ENCODE measurements around the gene TICRR.

TICRR gene

DNA sequence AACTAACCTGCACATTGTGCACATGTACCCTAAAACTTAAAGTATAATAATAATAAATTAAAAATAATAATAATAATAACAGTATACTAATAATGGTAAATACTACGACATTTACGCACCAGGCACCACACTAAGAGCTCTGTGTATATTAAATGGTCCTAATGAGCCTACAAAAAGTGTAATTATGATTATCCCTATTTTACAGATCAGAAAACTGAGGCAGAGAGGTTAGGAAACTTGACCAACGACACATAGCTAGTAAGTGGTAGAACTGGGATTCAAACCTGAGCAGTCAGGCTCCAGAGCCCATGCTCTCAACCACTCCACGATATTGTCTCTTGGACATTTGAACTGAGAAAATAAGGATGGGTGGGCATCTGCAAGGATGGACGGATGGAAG, 65.0 kb downstream of the TICRR start:
- Mint-ChIP-seq H3K27ac (ENCODE audit: low read depth) (no peak overlapping the region), H3K9me3 (no peaks in the 10 kb centered on the region), H3K27me3 (no peaks in the 10 kb centered on the region), H3K36me3 (ENCODE audit: insufficient read depth) (no peaks in the 10 kb centered on the region), H3K4me1 (no peaks in the 10 kb centered on the region), H3K4me3 (no peak overlapping the region)
- DNase-seq (ENCODE audit: low spot score in 2 of 2) (no peak), ATAC-seq (replicated peaks; ENCODE audit: extremely low read depth, poor library complexity, severe bottlenecking) (no peak)

DNA sequence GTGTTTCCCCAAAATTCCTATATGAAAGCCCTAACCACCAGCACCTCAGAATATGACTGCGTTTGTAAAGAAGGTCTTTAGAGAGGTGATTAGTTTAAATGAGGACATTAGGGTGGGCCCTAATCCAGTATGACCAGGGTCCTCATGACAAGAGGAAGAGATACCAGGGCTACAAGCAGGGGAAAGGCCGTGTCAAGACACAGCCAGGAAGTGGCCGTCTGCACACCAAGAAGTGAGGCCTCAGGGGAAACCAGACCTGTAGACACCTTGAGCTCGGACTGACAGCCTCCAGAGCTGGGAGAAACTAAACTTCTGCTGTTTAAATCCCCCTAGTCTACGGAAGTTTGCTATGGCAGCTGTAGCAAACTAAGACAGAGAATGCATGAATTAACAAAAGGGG, 65.8 kb downstream of the TICRR start:
- H3K4me1 Mint-ChIP-seq = no peaks in the 10 kb centered on the region
- DNase-seq (ENCODE audit: low spot score in 2 of 2) = no peak
- H3K27ac Mint-ChIP-seq (ENCODE audit: low read depth) = no peak overlapping the region
- no peak overlapping the region for H3K4me3 Mint-ChIP-seq
- H3K9me3 Mint-ChIP-seq = no peaks in the 10 kb centered on the region
- no peak for ATAC-seq (replicated peaks; ENCODE audit: extremely low read depth, poor library complexity, severe bottlenecking)
- H3K36me3 Mint-ChIP-seq (ENCODE audit: insufficient read depth) = no peaks in the 10 kb centered on the region
- no peaks in the 10 kb centered on the region for H3K27me3 Mint-ChIP-seq

DNA sequence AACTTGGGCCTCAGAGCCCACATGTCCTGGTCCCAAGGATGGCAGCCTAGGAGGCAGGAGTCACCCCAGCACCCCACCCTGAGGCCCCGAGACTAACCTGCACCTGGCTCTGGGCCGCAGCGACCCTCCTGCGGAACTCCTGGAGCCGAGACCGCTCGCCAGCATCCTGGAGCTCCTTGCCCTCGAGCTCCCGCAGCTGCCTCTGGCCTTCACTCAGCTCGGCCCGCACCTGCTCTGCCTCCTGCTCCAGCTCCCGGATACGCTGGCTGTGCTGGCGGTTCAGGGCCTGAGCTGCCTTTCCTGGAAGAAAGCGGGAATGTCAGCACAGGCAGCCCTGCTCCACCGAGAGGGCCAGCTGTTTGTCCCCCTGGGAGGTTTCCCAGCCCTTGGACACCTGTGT, 66.8 kb downstream of the TICRR start:
- H3K4me3 Mint-ChIP-seq = no peak overlapping the region
- DNase-seq (ENCODE audit: low spot score in 2 of 2) (no peak), ATAC-seq (replicated peaks; ENCODE audit: extremely low read depth, poor library complexity, severe bottlenecking) (no peak)
- no peaks in the 10 kb centered on the region for H3K9me3 Mint-ChIP-seq
- H3K27ac Mint-ChIP-seq (ENCODE audit: low read depth) = no peak overlapping the region
- no peaks in the 10 kb centered on the region for H3K36me3 Mint-ChIP-seq (ENCODE audit: insufficient read depth)
- H3K27me3 Mint-ChIP-seq = no peaks in the 10 kb centered on the region
- H3K4me1 Mint-ChIP-seq = peaks cover 3% of the 10 kb centered on the region

DNA sequence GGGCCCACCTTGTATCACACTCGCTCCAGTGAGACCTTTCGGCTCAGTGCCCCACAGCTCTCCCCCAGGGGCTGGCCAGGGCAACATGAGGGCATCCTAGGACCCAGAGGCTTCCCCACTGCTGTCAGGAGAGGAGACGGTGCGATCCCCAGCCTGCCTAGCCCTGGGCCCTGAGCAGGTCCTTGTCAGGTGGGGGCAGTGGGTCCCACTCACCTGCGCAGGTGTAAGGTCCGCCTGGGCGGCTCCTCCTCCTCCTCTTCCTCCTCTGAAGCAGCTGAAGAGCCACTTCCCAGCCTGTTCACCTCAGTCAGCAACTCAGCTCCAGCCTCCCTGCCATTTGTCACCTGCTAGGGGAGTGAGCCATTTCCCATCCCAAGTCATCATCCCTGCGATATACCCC, 70.4 kb downstream of the TICRR start:
- Mint-ChIP-seq H3K9me3 (no peaks in the 10 kb centered on the region), H3K27ac (ENCODE audit: low read depth) (no peak overlapping the region), H3K27me3 (no peaks in the 10 kb centered on the region), H3K36me3 (ENCODE audit: insufficient read depth) (no peaks in the 10 kb centered on the region), H3K4me3 (no peak overlapping the region), H3K4me1 (peaks cover 7% of the 10 kb centered on the region)
- ATAC-seq (replicated peaks; ENCODE audit: extremely low read depth, poor library complexity, severe bottlenecking) (no peak), DNase-seq (ENCODE audit: low spot score in 2 of 2) (no peak)

DNA sequence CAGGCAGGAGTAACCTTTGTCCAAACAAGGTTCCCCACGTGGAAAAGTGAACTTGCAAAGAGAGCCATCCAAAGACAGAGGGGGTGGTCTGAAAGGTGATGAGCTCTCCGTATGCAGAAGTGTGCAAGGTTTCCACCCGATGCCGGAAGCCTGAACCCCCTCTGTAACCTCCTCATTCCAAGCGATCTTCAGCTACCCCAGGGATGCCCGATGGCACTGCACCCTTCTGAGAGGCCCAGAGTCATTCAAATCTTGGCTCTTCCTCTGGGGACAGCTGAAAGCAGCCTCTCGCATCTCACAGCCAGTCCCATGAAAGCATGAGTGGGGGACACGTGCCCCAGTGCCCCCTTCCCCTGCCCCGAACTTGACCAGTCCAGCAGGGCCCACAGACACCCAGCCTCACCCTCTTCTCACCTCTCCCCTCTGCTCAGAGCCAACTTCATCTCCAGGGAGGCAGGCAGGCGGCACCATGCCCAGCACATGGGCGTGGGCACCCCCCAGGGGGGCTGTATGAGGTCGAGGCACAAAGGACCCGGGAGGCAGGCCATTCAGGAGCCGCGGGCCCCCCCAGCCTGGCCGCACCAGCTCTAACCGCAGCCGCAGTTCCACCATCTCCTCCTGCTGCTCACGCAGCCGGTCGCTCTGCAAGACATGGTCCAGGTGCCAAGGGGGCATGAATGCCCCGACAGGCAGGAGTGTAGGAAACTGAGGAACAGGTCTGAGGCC, 71.3 kb downstream of the TICRR start:
- DNase-seq (ENCODE audit: low spot score in 2 of 2) = no peak
- no peaks in the 10 kb centered on the region for H3K36me3 Mint-ChIP-seq (ENCODE audit: insufficient read depth)
- H3K4me1 Mint-ChIP-seq = peaks cover 7% of the 10 kb centered on the region
- no peak overlapping the region for H3K4me3 Mint-ChIP-seq
- no peaks in the 10 kb centered on the region for H3K27me3 Mint-ChIP-seq
- no peaks in the 10 kb centered on the region for H3K9me3 Mint-ChIP-seq
- no peak overlapping the region for H3K27ac Mint-ChIP-seq (ENCODE audit: low read depth)
- no peak for ATAC-seq (replicated peaks; ENCODE audit: extremely low read depth, poor library complexity, severe bottlenecking)

DNA sequence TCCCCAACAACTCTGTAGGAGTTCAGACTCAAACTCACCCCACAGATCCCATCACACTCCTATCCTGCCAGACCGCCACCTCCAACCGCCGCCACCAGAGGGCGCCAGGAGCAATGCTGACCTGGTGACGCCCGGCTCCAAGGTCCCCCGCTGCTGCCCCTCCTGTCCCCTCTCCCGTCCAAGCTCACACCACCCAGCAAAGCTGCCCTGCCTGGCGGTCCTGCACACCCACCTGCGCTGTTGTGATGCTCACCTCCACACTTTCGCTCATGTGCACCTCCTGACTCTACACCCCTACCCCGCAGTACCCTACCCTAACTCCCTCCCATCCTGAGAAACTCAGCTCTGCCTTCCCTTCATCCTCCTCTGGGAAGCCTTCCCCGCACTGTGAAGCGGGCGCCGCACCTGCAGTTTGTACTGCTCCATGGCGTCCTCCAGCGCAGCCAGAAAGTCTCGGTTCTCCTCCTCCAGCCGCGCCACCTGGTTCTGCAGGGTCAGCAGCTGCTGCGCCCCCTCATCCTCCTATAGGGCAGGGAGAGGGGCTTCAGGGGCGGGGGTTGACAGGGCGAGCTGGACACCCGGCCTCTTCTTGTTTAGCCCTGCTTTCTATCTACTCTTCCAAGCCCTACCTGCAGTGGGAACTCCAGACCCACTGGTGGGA, 72.1 kb downstream of the TICRR start:
- no peak for ATAC-seq (replicated peaks; ENCODE audit: extremely low read depth, poor library complexity, severe bottlenecking)
- Mint-ChIP-seq H3K4me3 (no peak overlapping the region), H3K27me3 (peaks cover 7% of the 10 kb centered on the region), H3K36me3 (ENCODE audit: insufficient read depth) (no peaks in the 10 kb centered on the region), H3K9me3 (no peaks in the 10 kb centered on the region), H3K4me1 (peaks cover 7% of the 10 kb centered on the region), H3K27ac (ENCODE audit: low read depth) (no peak overlapping the region)
- DNase-seq (ENCODE audit: low spot score in 2 of 2) = peak; percentile 21 to 32

DNA sequence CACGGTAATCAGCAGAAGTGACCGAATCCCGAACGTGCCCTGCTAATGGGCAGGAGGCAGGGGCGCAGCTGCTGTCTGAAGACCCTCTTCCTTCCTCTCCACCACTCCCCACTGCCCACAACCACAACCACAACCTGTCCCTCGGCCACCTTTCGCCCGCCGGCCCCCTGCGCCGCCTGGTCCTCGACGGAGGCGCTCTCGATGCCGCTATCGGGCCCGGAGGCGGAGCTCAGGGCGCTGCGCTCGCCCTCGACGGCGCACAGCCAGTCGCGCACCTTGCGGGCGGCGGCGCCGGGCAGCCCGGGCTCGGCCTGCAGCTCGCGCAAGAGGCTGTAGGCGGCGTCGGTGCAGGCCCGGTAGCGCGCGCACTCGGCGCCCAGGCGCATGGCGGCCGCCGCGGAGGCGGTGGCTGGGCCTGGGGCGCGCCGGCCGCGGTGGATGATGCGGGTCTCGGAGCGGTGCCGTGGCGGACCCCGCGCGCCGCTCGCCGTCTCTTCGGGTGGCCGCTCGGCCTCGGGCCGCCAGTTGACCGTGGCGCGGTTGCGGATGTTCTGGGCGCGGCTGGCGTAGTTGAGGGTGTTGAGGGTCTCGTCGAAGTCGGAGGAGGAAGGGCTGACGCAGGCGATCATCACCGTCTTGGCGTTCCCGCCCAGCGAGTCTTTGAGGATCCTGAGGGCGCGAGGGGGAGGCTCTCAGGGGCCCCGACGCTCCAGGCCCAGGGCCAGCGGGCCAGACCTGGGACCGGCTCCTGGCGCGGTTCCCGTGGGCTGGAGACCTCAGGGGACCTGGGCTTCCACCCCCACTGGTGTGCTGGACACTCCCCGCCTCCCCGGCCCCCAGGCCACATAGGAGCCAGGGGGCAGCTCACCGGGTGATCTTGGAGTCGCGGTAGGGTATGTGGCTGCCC, 73.1 kb downstream of the TICRR start:
- no peaks in the 10 kb centered on the region for H3K9me3 Mint-ChIP-seq
- no peak overlapping the region for H3K27ac Mint-ChIP-seq (ENCODE audit: low read depth)
- no peak overlapping the region for H3K4me3 Mint-ChIP-seq
- H3K36me3 Mint-ChIP-seq (ENCODE audit: insufficient read depth) = no peaks in the 10 kb centered on the region
- H3K4me1 Mint-ChIP-seq = peaks cover 7% of the 10 kb centered on the region
- no peak for DNase-seq (ENCODE audit: low spot score in 2 of 2)
- no peak for ATAC-seq (replicated peaks; ENCODE audit: extremely low read depth, poor library complexity, severe bottlenecking)
- H3K27me3 Mint-ChIP-seq = peaks cover 17% of the 10 kb centered on the region

DNA sequence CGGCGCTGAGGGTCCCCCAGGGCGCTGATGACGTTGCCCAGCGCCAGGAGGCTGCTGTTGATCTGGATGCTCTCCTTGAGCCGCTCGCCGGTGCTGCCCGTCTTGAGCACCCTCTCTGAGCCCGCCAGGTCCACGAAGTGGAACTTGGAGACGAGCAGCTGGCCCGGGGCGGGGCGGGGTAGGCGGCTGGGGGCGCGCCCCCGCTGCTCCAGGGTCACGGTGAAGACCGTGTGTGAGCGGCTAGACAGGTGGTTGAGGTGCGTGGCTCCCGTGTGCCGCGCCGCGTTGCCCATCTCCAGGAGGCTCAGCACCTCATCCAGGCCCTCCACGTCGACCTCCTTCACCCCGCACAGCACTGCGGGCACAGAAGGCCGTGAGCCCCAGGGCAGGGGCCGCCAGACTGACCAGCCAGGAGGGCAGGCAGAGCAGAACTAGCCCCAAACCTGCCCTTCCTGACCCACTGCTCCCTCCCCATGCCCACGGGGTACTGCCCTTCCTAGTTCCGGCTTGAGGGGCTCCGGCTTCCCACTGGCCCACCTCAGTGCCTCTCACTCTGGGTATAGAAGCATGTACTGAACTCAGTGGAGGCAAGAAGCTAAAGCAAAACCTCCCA, 73.8 kb downstream of the TICRR start:
- Mint-ChIP-seq H3K36me3 (ENCODE audit: insufficient read depth) (no peaks in the 10 kb centered on the region), H3K4me3 (no peak overlapping the region), H3K4me1 (peaks cover 7% of the 10 kb centered on the region), H3K27ac (ENCODE audit: low read depth) (no peak overlapping the region), H3K9me3 (no peaks in the 10 kb centered on the region), H3K27me3 (peaks cover 25% of the 10 kb centered on the region)
- no peak for DNase-seq (ENCODE audit: low spot score in 2 of 2)
- ATAC-seq (replicated peaks; ENCODE audit: extremely low read depth, poor library complexity, severe bottlenecking) = no peak

DNA sequence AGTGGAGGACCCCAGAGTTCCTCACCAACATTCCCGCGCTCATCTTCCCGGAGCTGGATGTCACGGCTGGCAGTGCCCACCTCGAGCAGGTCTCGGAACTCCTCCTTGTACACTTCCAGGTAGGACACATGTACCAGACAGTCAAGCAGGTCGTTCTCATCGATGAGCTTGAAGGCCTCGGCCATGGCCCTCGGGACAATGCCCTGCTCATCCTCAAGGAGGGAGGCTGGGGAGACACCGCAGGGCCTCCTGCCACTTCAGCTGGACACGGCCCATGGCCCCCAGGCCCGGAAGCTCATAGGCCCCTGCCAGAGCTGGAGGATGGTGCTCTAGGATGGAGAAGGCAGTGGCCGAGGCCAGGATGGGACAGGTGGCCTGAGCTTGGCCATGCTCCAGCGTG, 74.4 kb downstream of the TICRR start:
- H3K4me1 Mint-ChIP-seq = peaks cover 11% of the 10 kb centered on the region
- ATAC-seq (replicated peaks; ENCODE audit: extremely low read depth, poor library complexity, severe bottlenecking) (no peak), DNase-seq (ENCODE audit: low spot score in 2 of 2) (no peak)
- peaks cover 31% of the 10 kb centered on the region for H3K27me3 Mint-ChIP-seq
- no peak overlapping the region for H3K27ac Mint-ChIP-seq (ENCODE audit: low read depth)
- H3K36me3 Mint-ChIP-seq (ENCODE audit: insufficient read depth) = no peaks in the 10 kb centered on the region
- H3K4me3 Mint-ChIP-seq = no peak overlapping the region
- no peaks in the 10 kb centered on the region for H3K9me3 Mint-ChIP-seq

DNA sequence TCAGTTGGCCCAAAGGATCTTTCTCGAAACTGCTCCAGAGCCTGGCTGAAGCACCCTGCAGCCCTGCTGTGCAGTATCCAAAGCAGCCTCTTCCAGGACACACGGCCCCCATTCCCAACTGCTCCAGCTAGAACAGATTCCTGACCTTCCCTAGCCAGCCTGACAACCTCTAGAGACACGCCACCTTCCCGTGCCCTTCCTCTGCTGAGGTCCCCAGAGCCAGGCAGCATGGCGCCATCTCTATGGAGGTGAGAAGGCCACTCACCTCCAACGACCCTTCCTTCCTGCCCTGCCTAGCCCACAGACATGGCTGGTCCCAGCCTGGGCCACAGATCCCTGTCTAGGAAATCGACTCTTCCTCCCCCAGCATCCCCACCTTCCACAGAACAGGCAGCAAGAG, 76.9 kb downstream of the TICRR start:
- no peak for ATAC-seq (replicated peaks; ENCODE audit: extremely low read depth, poor library complexity, severe bottlenecking)
- Mint-ChIP-seq H3K4me3 (no peak overlapping the region), H3K27me3 (peaks cover 55% of the 10 kb centered on the region)

DNA sequence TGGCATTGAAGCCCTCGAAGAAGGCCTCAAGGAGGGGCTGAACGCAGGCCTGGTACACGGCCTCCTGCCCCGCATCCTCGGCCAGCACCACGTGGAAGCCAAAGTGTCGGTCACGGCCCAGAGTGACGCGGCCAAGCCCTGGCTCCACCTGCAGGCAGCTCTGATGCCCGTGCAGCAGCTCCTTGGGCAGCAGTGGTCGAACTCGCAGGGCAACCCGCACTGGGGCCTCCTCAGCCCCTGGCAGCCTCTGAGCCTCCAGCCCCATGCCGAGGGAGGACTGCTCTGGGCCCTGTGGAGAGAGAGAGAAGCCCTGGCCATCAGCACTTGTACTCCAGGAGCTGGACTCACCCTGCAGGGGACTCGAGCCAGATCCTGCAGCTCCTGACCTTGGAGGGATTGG, 77.4 kb downstream of the TICRR start:
- no peak overlapping the region for H3K4me3 Mint-ChIP-seq
- no peak overlapping the region for H3K27ac Mint-ChIP-seq (ENCODE audit: low read depth)
- H3K9me3 Mint-ChIP-seq = no peaks in the 10 kb centered on the region
- peaks cover 12% of the 10 kb centered on the region for H3K4me1 Mint-ChIP-seq
- ATAC-seq (replicated peaks; ENCODE audit: extremely low read depth, poor library complexity, severe bottlenecking) (no peak), DNase-seq (ENCODE audit: low spot score in 2 of 2) (no peak)
- H3K36me3 Mint-ChIP-seq (ENCODE audit: insufficient read depth) = no peaks in the 10 kb centered on the region
- peaks cover 58% of the 10 kb centered on the region for H3K27me3 Mint-ChIP-seq

More for the DNA sequence above, 76.9 kb downstream of the TICRR start:
- H3K4me1 Mint-ChIP-seq = peaks cover 16% of the 10 kb centered on the region
- no peak overlapping the region for H3K27ac Mint-ChIP-seq (ENCODE audit: low read depth)
- H3K9me3 Mint-ChIP-seq = no peaks in the 10 kb centered on the region
- no peaks in the 10 kb centered on the region for H3K36me3 Mint-ChIP-seq (ENCODE audit: insufficient read depth)
- DNase-seq (ENCODE audit: low spot score in 2 of 2) = no peak

DNA sequence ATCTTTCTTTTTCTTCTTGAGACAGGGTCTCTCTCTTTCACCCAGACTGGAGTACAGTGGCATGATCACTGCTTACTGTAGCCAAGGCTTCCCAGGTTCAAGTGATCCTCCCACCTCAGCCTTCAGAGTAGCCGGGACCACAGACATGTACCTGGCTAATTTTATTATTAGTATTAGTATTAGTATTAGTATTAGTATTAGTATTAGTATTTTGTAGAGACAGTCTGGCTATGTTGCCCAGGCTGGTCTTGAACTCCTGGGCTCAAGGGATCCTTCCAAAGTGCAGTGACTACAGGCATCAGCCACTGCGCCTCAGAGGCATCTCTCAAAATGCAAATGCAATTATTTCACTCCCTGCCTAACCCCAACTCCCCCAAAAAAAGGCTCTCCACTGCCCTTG, 78.3 kb downstream of the TICRR start:
- Mint-ChIP-seq H3K9me3 (no peaks in the 10 kb centered on the region), H3K4me1 (peaks cover 12% of the 10 kb centered on the region), H3K4me3 (no peak overlapping the region), H3K27me3 (peaks cover 58% of the 10 kb centered on the region), H3K27ac (ENCODE audit: low read depth) (no peak overlapping the region), H3K36me3 (ENCODE audit: insufficient read depth) (no peaks in the 10 kb centered on the region)
- no peak for DNase-seq (ENCODE audit: low spot score in 2 of 2)
- no peak for ATAC-seq (replicated peaks; ENCODE audit: extremely low read depth, poor library complexity, severe bottlenecking)
